Hematopoietic multipotent progenitor cell treated with erythropoietin and hydrocortisone succinate and interleukin-3 and kit ligand, for 8 days (in vitro differentiated cells): ENCODE measurements around the gene CRMP1.

Source experiments
- DNase-seq: peaks from one replicate; pipeline ENCODE4 v3.0.0-alpha.2; 2015

CRMP1 gene

DNA sequence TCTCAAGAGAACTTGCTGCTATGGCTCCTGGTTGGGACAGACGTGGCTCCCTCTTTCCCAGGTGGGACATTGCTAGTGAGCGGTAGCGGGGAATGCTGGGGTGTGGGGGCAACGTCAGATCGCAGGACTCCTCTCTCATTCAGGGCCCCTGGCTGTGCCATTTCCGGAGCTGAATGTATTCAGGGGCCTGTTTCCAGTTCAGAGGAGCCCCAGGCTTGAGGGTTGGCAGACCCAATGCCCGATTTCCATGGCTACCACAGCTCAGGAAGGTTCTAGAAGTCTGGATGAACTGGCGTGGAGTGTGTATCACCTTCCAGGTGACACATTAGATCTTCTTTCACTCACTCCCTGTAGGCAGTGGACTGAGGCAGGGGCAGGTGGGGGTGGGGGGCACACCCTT is 26.2 kb upstream of the CRMP1 start:
- no peak for DNase-seq

DNA sequence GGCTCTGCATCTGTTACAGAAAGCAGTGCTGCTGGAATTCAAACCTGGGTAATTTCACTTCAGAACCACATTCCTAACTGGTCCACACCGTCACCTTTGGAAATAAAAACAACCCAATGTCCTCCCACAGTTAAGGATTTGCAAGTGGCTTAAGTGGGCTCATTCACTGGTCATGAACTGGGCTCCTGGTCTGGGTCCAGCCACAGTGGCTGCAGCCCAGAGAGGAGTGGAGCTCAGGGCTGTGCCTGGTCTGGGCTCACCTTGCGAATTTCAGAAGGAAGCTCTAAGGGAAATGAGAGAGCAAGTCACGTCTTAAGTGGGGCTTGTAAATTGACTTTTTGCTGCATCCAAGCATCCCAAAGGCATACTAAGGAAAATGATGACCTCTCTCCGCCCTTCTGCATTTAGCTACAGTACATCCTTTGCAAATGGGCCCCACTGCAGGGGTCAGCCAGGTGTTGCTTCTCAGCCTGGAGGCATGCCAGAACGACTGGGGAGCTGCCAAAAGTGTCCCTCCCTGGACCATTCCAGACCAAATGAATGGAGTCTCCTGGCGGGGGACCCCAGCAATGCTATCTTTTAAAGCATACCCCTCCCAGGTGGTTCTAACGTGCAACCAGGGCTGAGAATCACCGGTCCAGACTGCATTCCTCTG is 25.6 kb upstream of the CRMP1 start:
- DNase-seq: no peak

DNA sequence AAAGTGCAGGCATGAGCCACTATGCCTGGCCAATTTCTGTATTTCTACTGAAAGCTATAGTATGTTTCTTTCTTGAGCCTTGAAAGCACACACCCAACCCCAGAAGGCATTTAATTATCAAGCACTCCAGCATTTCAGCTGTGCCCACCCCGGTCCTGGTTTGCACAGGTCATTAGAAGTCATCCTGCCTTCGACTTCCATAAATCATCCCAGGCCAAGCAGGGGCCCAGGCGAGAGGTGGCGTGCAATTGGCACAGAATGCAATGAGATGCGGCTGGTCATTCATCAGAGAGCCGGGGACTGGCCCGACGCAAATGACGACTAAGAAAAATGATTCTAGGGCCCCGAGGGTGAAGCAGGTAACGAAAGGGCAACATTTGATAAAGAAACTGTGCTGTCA is 24.8 kb upstream of the CRMP1 start:
- DNase-seq: no peak

DNA sequence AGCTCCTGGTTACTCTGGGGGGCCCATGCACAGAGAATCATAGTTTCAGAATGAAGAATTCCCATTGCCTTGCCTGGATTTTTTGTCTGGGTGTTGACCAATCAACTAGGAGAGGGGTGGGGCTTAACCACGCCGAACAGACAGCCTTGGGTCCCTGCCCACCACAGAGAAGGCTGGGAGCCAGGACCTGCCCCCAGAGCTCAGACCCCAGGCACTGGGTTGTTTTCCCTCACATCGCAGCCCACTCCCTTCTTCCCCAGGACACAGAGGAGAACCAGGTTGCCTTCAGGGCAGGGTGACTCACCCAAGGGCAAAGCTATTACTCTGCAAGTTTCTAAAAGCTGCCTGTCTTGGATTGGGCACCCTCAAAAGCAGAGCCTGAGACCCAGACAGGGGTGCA is 23.3 kb upstream of the CRMP1 start:
- no peak for DNase-seq

DNA sequence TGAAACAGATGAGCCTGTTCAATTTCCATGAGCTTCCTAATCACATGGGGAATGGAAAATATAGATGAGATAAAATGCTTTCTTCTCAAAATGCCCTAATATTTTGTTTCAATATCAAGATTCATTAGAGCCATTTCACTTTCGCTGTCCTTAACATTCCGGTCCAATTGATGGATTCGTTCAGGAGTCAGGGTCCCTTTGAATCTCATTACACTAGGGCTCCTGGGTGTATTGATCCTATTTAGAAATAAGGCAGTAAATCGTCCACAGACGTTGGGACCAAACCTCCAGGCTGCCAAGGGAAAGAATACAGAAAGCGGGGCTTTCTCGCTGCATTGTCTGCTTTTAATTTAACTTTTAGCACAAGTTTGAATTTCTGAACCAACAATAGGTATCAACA is 20.6 kb upstream of the CRMP1 start:
- DNase-seq: no peak

DNA sequence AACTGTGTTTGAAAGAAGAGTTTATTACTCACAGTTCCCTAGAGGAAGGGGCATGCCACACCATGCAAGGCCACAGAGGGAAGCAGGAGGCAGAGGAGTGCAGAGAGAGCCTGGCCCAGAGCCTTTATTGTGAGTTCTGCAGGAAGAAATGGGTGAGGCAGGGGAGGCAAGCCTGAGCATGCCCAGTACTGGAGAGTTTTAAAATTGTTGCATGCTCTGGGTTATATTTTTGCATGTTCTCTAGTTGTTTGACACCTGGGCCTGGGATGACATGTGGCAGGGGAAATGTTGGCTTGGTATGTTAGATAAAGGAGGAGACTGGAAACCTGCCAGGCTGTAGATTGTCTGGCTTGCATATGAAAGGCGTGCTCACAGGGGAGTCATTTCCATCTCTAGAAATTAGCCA is 19.7 kb upstream of the CRMP1 start:
- DNase-seq: peak; percentile 66

DNA sequence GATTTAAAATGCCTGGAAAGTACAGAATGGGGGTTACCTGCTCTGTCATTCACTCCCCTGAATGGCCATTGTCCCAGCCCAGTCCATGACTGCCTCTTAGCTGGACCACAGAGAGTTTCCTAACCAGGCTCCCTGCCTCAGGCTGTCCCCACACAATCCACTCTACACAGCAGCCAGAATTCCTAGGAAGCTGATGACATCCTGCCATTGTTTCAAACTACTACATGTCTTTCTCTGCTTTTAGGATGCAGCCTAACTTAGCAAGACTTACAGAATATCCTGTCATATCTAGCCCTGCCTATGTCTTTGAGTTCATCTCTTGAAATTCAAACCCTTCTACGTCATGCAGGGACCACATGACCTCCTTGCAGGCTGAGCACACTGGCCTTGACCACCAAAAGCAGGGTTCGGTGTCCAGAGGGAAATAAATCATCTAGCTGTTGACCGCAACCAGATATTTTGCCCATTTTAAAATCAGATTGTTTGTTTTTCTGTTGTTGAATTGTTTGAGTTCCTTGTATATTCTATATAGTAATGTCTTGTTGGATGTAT is 16.1 kb upstream of the CRMP1 start:
- no peak for DNase-seq

DNA sequence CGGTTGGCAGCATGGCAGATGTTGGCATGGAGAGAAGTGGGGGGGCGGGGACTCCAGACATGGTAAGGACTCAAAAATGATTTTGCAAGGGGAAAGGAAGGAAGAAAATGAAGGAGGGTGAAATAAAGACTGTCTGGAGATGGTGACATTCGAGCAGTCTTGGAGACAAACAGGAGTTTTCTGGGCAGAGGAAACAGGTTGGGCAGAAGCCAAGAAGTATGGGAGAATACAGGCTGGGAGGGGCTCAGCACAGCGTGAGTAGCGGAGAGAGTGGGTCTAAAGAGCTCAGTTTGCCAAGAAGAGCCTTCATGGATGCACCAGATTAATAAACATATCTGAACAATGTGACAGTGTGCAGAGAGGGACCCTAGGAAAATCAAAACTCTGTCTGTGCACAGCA is 13.3 kb upstream of the CRMP1 start:
- no peak for DNase-seq

DNA sequence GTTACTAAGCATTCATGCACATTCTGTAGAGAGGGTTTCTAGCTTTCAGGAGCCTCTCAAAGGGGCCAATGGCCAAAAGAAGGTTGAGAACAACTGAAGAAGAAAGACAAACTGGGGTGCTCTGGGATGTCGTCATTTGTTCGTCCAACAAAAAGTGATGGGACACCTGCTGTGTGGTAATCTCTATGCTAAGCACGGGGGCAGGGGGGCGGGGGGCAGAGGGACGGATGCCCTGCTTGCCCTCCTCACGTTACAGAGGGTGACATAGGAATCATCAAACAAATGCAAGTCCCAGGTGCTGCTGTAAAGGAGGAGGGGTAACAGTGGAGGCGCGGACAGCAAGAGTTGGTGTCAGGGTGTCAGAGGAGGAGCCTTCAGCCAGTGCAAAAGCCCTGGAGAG is 12.8 kb upstream of the CRMP1 start:
- no peak for DNase-seq

DNA sequence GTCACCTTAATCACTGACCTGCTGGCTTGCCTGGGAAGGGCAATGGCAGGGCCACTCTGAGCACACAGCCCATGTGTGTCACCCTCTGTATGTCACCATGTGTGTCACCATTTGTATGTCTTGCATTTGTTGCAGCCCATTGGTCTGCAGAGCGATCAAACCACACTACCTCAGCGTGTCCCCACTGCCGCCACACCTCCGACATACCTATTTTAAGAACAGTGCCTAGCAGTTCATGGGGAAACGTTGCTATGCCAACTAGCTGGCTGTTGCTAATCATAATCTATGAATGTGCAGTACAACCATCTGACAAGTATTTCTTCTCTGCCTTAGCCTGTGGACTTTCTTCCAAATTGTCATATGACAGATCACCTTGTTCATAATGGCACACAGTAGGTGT is 8.0 kb upstream of the CRMP1 start:
- DNase-seq: no peak

DNA sequence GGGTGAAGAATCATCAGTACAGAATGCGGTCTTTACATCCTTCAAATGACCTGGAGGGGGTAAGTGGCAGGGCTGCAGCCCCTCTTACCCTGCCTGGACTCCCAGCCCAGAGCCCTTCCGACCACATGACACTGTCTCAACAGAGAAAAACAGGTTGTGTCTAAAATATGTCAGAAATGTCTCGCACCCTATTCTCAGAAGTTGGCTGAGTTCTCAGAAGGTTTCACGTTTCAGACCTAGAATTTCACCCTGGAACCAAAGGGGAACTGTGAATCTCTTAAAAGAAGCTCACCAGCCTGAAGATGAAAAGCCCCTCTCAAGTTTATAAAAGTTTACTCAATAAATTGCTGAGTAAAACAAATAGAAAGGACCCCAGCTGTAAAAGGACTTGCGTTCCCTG is 7.0 kb upstream of the CRMP1 start:
- no peak for DNase-seq

DNA sequence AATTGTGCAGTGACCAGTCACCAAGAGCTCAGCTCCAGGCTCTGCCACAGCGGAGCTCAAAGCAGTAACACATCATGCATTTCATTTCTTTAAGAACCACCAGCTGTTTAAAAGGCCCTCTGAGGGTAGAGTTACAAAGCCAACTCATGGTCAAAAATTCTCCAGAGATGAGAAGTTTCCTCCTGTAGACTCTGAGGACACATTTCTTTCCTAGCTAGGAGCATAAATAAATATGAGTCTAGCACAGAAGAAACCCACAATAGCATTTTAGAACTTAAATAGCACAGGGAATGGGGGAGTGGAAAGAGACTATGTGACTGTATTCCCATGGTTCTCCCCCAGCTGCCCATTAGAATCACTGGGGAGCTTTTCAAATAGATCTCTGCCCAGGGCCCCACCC is 6.5 kb upstream of the CRMP1 start:
- no peak for DNase-seq

DNA sequence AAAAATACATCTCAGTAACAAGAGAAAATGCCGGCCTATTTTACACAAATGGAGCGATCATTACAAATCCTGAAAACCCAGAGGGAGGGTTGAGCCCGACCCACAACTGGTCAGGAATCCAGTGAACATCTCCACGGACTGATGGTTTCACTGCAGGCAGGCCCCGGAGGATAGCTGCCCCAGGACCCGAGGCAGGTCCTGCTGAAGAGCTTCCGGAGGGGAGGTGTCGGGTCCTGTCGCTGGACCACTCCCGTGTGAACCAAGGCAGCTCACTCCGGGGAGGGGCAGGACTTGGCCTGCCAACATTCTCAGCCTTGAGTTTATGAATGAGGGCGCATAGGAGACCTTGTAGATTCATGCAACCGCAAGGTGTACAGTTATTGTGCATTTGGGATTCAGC is 4.8 kb upstream of the CRMP1 start:
- DNase-seq: no peak

DNA sequence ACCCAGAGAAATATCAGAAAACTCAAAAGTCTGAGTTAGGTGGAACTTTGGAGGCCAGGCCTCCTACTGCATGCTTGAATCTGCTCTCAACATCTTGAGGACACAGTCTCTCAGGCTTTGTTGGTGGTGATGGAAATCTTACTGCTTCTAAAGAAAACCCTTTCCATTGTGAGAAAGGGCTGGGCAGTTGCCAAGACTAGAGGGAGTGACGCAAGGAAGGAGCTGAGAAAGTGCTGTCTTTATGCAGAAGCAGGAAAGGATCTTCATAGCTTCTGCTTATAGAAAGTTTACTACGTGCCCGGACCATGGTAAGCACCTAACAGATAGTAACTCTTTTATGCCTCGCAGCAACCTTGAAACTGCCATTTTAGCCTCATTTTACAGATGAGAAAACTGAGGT is 2.4 kb upstream of the CRMP1 start:
- no peak for DNase-seq

DNA sequence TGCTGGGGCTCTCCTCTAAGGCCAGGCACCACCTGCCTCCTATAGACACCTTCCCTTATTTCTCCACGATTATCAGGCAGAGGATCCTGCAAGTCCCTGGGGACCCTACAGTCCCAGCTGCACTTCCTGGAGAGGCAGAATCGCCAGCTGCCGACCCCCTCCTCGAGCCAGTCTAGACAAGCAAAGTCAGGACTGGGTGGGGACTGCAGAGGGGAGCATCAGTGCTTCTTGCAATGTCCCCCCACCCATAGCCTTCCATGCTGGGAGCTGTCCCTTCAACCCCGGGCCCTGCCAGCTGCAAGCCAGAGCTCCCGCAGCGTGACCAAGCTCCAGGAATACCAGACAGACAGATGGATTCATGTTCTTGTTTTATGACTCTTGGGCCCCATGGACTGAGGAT is 1.4 kb upstream of the CRMP1 start:
- DNase-seq: no peak

DNA sequence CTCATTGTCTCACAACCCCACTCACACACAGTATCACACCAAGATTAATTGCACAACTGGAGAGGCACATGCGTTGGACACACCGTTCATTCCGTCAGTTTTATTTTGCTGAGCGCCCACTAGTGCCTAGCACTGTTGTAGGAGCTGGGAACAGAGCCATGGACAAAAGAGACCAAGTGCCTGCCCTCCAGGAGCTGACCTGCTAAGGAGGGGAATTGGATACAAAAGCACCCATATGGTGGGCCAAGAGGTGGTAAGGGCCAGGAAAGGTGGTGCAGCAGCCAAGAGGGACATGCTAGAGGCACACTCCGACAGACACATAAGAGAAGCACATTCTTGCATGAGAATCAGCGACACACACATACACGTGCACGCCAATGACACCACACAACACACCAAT is 705 bp upstream of the CRMP1 start:
- DNase-seq: no peak

DNA sequence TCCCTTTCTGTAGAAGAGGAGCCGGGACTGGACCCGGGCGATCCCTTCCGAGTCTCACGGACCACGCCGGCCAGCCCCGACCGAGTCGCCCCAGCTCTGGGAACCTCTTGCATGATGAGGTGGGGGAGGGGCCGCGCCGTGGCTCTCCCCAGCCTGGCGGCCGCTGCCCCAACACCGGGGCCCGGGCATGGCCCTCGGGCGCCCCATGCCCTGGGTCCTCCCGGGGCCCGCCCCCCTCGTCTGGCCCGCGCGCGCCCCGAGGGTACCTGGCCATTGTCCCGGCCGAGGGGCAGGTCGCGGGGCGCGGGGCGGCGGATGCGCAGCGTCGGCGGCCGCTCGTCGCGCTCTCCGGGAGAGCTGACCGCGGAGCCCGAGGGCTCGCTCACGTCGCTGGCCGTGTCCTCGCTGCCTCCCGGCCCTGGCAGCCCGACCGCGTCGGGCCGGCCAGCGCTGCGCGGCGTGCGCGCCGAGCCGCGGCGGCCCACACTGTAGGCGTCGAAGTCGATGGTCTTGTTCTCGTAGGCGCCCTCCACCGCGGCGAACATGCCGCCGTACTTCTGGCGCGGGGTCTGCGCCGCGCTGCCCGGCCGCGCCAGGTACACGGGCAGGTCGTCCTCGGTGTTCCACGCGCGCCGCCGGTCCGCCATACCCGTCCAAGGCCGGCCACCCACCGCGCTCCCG is 423 bp downstream of the CRMP1 start:
- no peak for DNase-seq

DNA sequence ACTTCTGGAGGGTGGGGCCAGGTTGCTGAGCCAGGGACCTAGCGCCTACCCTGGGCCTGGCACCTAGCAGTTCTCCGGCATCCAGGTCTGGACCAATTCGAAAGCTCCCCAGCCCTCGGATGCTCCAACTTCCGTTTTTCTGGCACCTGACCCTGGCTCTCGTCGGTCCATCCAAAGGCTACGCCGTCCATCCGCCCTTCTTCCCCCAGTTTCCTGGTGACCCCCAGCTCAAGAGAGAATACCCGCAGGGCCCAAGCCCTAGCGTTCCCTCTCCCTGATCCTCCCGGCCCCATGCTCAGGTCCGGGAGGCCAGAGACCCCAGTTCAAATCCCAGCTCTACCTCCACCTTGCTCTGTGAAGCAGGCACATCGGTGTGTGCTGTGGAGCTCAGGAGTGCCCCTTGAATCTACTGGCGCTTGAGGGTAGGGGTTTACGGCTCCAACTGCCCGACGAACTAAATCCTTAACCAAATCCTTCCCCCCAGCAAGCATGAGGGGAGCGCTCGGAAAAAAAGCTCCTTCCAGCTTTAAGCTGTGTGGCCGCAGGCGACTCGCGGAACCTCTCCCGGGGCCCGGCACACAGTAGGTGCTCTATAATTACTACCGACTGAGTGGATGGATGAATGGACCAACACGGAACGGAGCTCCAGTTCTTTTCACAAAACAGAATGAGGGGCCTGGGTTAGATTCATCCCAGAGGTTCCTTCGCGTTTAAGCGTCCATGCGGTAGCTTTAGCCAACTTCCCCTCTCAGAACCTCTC is 1.1 kb downstream of the CRMP1 start:
- DNase-seq: no peak

DNA sequence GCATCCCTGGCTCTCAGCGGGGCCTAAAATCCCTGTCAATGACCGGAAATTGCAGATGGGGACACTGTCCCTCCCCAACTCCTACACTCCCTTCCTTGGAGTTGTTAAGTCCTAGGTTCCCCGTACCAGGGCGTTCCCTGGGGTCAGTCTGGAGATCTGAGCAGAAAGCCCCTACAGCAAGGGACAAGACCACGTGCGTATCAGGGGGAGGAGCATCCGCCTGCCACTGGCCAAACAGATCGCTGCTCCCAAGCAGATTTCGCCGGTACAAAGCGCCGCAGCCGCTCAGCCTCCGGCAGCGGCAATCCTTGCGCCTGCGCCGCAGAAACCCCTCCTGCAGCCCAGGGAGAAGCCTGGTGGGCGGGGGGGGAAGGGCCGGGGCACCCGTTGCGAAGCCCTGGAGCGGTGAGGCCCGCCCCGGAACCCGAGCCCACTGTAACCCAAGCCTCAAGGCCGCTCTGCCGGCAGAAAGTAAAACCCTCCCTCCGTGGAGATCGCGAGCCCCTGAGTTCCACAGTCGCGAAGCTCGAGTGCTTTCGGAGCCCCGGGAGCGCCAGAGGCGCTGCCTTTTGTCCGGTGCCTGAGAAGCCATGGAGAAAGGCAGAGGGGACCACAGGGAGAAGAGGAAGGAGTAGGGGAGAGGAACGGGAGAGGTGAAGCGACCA is 2.7 kb downstream of the CRMP1 start:
- DNase-seq: no peak

DNA sequence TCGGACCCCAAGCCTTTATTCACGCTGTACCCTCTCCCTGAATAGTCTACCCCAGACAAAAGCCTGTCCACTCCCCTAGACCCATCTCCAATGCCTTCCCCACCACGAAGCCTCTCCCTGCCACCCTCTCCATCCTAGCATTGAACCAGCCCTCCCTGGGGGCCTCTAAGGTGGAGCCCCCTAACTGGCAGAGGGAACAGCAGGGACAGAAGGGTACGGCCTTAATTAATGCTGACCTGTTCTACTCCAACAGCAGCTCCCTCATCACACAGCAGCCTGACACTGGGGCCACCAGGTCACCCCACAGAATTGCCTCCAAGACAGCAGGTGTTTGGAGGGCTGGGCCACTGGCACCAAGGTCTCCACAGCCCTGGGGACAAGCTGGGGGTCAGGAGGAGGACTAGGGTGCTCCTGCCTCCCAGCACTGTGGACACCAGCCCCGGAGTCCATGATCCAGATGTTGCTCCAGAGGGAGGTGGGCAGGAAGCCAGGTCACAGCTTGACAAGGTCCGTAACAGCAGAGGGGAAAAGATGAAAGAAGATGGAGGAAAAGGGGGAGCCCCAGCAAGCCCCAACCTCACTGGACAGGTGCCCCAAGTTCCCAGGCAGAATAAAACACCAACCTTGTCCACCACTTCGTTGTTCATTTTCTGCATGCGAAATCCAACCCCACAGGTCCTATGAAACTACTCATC is 3.7 kb downstream of the CRMP1 start:
- DNase-seq: no peak

DNA sequence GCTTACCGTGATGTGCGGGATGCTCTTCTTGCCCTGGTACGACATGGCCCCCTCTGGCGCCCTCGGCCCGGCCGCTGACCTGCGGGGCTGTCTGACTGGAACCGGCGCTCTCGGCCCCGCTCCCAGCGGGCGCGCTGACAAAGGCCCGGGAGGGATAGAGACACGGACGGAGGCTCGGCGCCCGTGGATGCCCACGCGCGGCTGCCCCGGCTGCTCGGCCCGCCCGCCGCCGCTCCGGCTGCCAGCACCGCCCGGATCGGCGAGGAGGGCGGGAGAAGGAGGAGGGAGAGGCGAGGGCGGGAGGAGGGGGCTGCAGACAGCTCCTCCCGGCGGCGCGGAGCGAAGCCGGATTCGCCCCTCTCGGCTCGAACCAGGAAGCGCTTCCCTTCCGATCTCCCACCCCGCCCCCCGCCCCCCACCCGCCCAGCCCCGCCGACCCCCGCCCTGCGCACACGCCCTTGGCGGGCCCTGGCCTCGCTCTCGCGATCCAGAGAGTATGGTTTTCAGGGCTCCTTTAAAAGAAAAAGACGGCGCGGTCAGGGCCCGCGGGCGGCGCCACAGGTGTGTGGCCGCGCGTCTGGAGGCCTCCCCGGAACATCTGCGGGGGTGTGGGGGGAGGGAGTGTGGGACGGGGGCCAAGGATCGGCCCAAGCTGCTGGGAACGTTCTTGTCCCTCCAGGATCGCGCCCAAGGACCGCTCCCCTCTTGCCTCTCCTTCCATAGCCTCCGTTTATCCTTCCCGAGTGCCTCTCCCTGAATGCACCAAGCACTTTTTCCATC is 4.5 kb downstream of the CRMP1 start:
- DNase-seq: no peak
